SK-N-SH (cell line): ENCODE data around the gene COL5A1.

Source experiments
- CTCF ChIP-seq: fragments of 200-600 bp; sonication (generic); IDR thresholded peaks from 2 replicates; pipeline ENCODE4 v1.6.1; 2017; ENCODE audit warnings: antibody characterized with exemption, mild to moderate bottlenecking, moderate library complexity
- EZH2phosphoT487 ChIP-seq: fragments of 200-600 bp; sonication (generic); IDR thresholded peaks from 2 replicates; pipeline ENCODE4 v1.6.1; 2017; ENCODE audit warnings: low read depth, mixed run types, mild to moderate bottlenecking, antibody characterized with exemption, moderate library complexity, borderline replicate concordance
- GABPA ChIP-seq: IDR thresholded peaks from 2 replicates; pipeline ENCODE4 v1.4.0; 2012; ENCODE audit warnings: low read depth, mild to moderate bottlenecking
- GATA2 ChIP-seq: sonication (generic); formaldehyde crosslinking; IDR thresholded peaks from 2 replicates; pipeline ENCODE4 v1.5.0; 2020; ENCODE audit warnings: mild to moderate bottlenecking, missing genetic modification reagents
- IRF3 ChIP-seq: fragments of 150-350 bp; IDR thresholded peaks from 2 replicates; pipeline ENCODE4 v1.6.1; 2016; ENCODE audit warnings: mild to moderate bottlenecking, low read depth, low read length
- MAX ChIP-seq: IDR thresholded peaks from 2 replicates; pipeline ENCODE4 v1.4.0; 2012; ENCODE audit warnings: low read depth
- PBX3 ChIP-seq: IDR thresholded peaks from 2 replicates; pipeline ENCODE4; 2012
- POLR2AphosphoS5 ChIP-seq: IDR thresholded peaks from 2 replicates; pipeline ENCODE4 v1.6.1; 2012; ENCODE audit warnings: low read depth, low read length
- REST ChIP-seq: IDR thresholded peaks from 2 replicates; pipeline ENCODE4 v1.6.1; 2012; ENCODE audit warnings: mild to moderate bottlenecking, low read depth, low read length, moderate library complexity
- SIN3A ChIP-seq: IDR thresholded peaks from 2 replicates; pipeline ENCODE4 v1.6.1; 2012; ENCODE audit warnings: low read depth, mild to moderate bottlenecking, low read length, moderate library complexity, borderline replicate concordance
- YY1 ChIP-seq: IDR thresholded peaks from 2 replicates; pipeline ENCODE4 v1.4.0; 2012; ENCODE audit warnings: low read depth, mild to moderate bottlenecking

- TF ChIP-seq CTCF (no peak), MAX (no peak), POLR2AphosphoS5 (no peak), PBX3 (no peak), EZH2phosphoT487 (no peak), GATA2 (CRISPR knock-in tag) (no peak), GABPA (no peak), IRF3 (no peak), SIN3A (no peak), YY1 (no peak), REST (no peak)
Measured at GRCh38 chr9:134712926-134713325, 71.3 kb downstream of the COL5A1 start.
